GM18517 (cell line): ENCODE measurements around the gene BHLHE23.

Experiments used
- ATAC-seq: cut with Tn5 transposase; IDR thresholded peaks from one replicate; pipeline ENCODE4 v1.9.1; 2021; ENCODE audit warnings: mild to moderate bottlenecking, moderate library complexity; ENCODE audit not compliant: unreplicated experiment

The BHLHE23 gene

DNA sequence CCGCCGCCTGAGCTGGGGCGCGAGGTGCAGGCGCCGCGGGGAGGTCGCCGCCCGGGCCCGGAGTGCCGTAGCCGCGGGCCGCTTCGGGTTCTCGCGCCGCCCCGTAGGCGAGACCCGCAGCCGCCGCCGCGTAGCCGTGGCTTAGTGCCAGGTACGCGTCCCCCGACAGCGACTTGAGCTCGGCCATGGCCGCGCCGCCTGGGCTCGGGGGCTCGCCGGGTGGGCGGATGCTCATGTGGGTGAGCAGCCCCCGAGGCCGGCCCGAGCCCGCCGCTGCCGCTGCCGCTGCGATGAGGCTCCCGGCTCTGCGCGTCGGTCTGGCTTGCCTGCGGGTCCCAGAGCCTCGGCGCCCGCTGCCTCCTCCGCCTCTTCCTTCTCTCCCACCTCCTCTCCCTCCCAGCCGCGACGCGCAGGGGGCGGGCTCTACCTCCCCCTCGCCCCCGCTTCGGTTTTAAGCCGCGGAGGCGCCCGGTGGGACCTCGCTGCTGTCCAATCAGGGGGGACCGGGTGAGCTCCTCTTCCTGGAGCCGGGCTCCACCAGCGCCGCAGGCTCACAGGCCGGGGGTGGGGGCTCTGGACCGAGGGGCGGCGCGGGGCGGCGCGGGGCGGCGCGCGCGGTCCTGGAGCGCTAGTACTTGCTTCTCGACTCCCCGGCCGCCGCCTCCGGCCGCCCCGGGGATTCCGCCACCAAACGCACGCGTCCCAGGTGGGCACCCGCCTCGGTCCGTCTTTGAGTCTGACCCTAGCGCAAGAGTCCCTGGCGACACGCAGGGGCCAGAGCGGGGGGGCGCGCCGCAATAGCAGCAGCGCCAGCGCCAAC is at the start of gene BHLHE23:
TSS of gene BHLHE23 (minus strand) at position 425 of the 820 bp plus-strand sequence. CDS start at position 235, 190 bp downstream.
- ATAC-seq, result no peak

DNA sequence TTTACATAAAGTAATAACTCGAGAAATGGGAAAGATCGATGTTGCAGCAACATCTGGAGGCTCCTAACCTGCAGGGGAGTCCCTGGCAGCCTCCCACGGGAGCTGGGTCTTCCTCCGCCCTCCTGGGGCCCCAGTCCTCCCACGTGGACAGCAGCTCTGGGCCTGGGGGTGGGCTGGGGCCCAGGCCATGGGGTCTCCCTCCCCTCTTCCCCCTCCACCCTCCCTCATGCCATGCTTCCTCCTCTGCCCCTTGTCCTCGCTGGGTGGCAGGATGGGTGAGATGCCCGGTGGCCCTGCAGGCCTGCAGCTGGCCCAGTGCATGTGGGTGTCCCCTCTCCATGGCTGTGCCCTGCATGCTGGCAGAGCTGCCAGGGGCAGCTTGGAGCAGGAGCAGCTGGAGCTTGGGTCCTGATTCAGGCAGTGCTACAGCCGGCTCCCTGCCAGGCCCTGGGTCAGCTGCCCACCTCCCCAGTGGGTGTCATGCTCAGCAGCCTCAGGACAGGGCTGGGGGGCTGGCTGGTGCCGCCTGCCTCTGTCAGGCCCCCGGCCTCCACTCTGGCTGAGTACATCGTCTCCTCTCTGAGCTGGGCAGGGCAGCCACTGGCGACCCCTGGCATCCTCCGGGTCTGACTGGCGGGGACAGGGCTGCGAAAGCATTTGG is 48.9 kb upstream of the BHLHE23 start:
- no peak for ATAC-seq

- no peak for ATAC-seq
These were observed 48.0 kb upstream of the BHLHE23 start for GRCh38 chr20:63054681-63055240.

- no peak for ATAC-seq
These were observed 47.3 kb upstream of the BHLHE23 start for GRCh38 chr20:63054103-63054474.

DNA sequence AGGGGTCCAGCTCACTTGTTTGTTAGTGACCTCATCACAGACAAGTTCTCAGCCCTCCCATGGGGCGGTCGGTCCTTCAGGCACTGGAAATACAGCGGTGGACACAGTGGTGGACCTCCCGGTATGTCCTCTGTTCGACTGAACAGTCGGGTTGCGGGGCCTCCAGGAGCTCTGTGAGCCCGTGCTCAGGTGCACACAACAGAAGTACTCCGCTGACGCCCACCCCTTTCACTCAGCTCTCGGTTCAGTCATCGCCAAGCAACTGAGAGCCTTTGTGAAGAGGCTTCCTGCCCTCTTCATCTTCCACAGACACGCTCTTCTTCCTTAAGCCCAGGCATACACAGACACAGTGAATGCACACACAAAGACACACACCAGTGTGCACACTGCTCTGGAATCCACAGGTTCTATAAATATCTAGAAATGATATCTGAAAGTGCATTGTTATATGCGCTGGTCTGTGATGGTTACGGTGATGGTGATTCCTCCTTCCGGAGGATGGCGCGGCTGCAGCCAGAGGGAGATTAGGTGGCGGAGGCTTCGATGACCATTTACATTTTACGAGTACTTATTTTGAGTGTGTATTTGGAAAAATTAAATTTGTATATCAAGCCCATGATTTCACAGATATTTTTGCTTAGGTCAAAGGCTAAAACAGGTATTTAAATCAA is 46.8 kb upstream of the BHLHE23 start:
- ATAC-seq, result no peak

- ATAC-seq, result no peak
These were observed 46.0 kb upstream of the BHLHE23 start for GRCh38 chr20:63052571-63053431.

DNA sequence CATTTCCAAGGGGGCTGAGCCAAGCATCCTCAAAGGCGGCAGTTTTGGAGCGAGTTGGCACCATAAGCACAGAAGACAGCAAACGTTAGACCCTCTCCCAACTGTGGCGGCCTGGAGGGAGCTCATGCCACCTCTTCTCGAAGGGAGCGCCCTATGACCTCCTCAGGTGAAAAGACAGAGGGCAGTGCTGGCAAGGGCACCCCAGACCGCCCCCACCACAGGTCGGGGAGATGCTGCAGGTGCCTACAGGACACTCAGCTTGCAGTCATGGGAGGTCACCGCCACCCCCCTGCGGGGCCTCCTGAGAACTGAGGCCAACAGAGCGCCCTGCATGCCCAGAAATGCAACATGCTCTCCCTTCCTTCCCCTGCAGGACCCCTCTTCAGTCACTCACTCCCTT is 45.1 kb upstream of the BHLHE23 start:
- ATAC-seq, result no peak

GRCh38 chr20:63051186-63051860 is 44.6 kb upstream of the BHLHE23 start:
- ATAC-seq, result no peak

DNA sequence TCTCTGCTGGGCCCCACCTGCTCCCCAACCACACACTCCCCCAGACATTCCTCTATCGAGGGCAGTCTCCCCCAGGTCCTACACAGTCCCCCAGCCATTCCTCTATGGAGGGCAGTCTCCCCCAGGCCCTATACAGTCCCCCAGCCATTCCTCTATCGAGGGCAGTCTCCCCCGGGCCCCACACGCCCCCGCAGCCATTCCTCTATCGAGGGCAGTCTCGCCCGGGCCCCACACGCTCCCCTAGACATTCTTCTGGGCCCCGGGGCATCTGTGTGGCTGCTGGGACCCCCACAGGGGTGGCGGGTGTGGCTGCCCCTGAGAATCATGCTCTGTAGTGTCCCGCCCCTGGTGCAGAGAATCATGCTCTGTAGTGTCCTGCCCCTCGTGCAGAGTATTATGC is 43.6 kb upstream of the BHLHE23 start:
- no peak for ATAC-seq

DNA sequence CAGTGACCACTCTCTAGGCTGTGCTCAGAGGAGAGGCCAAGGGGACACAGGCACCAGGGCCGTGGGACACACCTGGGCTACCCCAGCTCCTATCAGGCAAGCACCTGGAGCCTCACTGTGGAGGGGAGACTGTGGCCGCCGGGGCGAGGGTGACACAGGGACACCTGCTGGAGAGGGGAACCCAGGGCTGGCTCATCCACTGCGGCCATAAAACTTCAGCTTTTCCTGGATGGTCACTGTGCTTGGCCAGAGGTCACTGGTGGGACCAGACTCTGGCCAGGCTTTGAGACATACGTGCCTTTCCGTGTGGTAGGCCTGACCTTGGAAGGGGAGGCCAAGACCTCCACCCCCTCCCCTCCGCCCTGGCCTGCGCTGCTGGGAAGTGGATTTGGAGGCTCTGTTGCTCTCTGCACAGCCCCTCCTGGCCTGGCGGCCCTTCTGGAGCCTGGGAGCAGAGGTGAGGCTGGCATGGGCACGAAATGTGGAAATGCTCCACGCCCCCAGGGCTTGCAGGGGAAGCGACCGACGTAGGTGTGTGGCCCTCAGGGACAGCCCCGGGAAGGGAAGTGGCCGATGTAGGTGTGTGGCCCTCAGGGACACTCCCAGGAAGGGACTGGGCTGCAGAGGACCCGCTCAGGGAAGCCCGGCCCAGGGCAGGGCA is 42.9 kb upstream of the BHLHE23 start:
- ATAC-seq, result no peak

DNA sequence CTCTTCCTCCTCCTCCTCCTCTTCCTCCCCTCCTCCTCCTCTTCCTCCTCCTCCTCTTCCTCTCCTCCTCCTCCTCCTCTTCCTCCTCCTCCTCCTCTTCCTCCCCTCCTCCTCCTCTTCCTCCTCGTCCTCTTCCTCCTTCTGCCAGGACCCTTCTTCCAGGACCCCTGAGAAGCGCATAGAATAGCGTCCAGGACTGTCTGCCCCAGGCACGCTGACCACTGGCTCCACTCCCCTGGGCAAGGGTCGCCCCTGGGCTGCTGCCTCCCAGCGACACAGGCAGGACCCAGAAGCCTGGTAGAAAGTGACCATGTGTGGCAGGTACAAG is 42.4 kb upstream of the BHLHE23 start:
- ATAC-seq, result no peak

GRCh38 chr20:63048516-63049190 is 41.9 kb upstream of the BHLHE23 start:
- ATAC-seq, result no peak

- no peak for ATAC-seq
These were observed 41.2 kb upstream of the BHLHE23 start for GRCh38 chr20:63047946-63048345.

DNA sequence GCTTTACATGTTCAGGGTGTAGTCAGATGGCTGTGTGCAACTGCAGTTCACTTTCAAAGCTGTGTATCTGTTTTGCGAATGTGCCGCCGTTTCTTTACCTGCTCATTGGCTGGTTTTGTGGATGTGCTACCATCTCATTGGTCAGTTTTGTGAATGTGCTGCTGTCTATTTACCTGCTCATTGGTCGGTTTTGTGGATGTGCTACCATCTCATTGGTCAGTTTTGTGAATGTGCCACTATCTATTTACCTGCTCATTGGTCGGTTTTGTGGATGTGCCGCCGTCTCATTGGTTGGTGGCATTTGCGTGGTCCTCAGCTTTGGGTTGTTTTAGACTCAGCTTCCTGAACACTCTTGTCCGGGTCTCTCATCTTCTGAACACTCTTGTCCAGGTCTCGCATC is 40.5 kb upstream of the BHLHE23 start:
- ATAC-seq, result no peak

DNA sequence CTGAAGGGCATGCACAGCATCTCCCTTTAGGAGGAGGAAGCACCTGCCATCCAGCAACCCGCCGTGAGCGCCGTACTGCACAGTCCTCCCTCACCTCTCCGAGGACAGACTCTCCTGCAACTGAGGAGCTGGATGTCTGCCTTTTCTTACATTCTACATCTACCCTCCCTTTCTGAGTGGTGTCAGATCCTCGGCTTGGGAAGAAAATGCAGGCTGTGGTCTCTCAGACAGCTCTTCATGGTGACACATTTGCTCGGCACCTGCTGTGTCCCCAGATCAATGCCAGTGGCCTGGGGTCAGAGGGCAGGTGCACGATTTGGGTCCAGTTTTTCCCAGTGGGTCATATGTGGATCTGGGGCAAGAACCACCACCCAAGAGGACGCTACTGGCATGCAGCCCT is 40.1 kb upstream of the BHLHE23 start:
- no peak for ATAC-seq

GRCh38 chr20:63045991-63046390 is 39.2 kb upstream of the BHLHE23 start:
- ATAC-seq, result no peak

GRCh38 chr20:63045401-63045800 is 38.6 kb upstream of the BHLHE23 start:
- ATAC-seq, result no peak

DNA sequence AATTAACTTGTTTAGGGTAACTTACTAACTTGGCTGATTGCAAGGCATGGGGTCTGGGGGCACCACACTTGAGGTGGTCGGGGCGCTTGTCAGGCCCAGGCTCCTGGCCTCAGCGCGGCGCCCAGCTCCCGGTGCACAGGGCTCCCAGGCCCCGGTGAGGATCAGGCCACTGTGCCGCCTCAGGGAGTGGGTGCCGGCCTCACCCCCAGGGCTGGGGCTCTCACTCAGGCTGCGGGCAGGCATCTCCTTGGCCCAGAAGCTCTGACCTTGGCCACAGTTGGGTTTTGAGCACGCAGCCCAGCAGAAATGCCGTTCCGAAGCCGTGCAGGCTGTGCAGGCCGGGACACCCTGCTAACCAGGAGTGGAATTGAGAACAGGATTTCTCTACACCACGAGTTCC is 37.8 kb upstream of the BHLHE23 start:
- ATAC-seq, result no peak

- ATAC-seq, result no peak
These were observed 37.4 kb upstream of the BHLHE23 start for GRCh38 chr20:63044204-63044600.
